DOHH2 (cell line): ENCODE data around the gene ATP2A3.

Experiments used
- CTCF ChIP-seq: fragments of 200-600 bp; sonication (generic); IDR thresholded peaks from one replicate; pipeline ENCODE4 v1.5.1; 2014; ENCODE audit warnings: antibody characterized with exemption, mild to moderate bottlenecking, low read depth, low read length; ENCODE audit not compliant: poor library complexity, severe bottlenecking
- EZH2phosphoT487 ChIP-seq: fragments of 200-600 bp; sonication (generic); IDR thresholded peaks from 2 replicates; pipeline ENCODE4 v1.6.1; 2017; ENCODE audit warnings: borderline replicate concordance, mild to moderate bottlenecking, antibody characterized with exemption, low read length, moderate library complexity, mixed read lengths

GRCh38 chr17:3885271-3885670 lies 79.0 kb downstream of the ATP2A3 start:
- TF ChIP-seq CTCF, result no peak
- TF ChIP-seq EZH2phosphoT487, result no peak
